Skeletal muscle satellite cell (primary cell): ENCODE measurements around the gene SCN3B. TPM values are rescaled to one million over a fixed set of nuclear protein-coding genes. Genes with fewer than 3 reads are reported as not detected.
A peak's percentile ranks its signal among the peaks of the same experiment; 100 is the strongest.

Experiments
- H3K27me3 ChIP-seq: 2 replicates; pipeline ENCODE4 v1.7.0; 2013; ENCODE audit warnings: low read length; ENCODE audit not compliant: control insufficient read depth, insufficient read depth
- H3K36me3 ChIP-seq: 2 replicates; pipeline ENCODE4 v1.7.0; 2013; ENCODE audit warnings: mild to moderate bottlenecking, control low read depth, low read length; ENCODE audit not compliant: insufficient read depth
- H3K4me1 ChIP-seq: 2 replicates; pipeline ENCODE4 v1.7.0; 2013; ENCODE audit warnings: low read length; ENCODE audit not compliant: control insufficient read depth, insufficient read depth
- H3K4me2 ChIP-seq: 2 replicates; pipeline ENCODE4 v1.7.0; 2013; ENCODE audit warnings: mild to moderate bottlenecking, low read length
- H3K4me3 ChIP-seq: 2 replicates; pipeline ENCODE4 v1.7.0; 2013; ENCODE audit warnings: low read length
- H3K9ac ChIP-seq: 2 replicates; pipeline ENCODE4 v1.7.0; 2013; ENCODE audit warnings: mild to moderate bottlenecking, low read depth, low read length, moderate library complexity
- H3K9me3 ChIP-seq: replicated peaks from 2 replicates; pipeline ENCODE4 v1.7.0; 2013; ENCODE audit warnings: mild to moderate bottlenecking, control low read depth, low read length
- total RNA-seq: library from RNA; depleted of rRNA; stranded (reverse); fragments of >200 nt; gene quantifications from 2 replicates; pipeline ENCODE4 v1.2.3, GENCODE V29; 2012; rRNA removed

The SCN3B gene, protein sequence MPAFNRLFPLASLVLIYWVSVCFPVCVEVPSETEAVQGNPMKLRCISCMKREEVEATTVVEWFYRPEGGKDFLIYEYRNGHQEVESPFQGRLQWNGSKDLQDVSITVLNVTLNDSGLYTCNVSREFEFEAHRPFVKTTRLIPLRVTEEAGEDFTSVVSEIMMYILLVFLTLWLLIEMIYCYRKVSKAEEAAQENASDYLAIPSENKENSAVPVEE
- under 0.01 TPM in 1 of 2 replicates, not detected in the other for total RNA-seq

DNA sequence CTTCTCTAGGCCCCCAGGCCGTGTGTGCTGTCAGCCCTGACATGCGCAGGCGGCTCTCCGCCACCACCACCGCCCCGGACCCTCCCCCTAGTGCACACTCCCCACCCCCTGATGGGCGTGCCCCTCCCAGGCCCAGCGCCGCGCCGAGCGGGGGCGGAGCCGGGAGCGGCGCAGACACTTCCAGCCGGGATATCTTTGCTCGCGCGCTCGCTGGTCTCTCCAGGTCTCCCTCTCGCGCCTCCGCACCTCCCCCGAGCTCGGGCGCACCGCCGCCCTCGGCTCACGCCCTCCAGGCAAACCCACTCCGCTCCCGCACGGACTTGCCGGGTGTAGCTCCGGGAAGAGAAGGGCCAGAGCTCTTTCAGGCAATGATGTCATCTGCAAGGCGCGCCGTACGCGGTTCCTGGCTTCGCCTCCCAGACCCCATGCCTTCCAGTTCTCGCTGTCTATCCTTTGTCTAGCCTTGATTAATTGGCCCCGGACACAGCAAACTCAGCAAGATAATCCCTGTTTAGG lies at the start of gene SCN3B:
Gene SCN3B, minus strand, starts transcription at position 59 of the 516 bp plus-strand sequence. CDS start 823 bp downstream, outside the sequence.
- peaks cover 43% of the 10 kb centered on the region for H3K27me3 ChIP-seq
- peak within 1 kb of the TSS; percentile 92 for H3K4me2 ChIP-seq
- no peaks in the 10 kb centered on the region for H3K9me3 ChIP-seq
- H3K36me3 ChIP-seq, result no peaks in the 10 kb centered on the region
- H3K9ac ChIP-seq, result no peak within 1 kb of the TSS
- H3K4me1 ChIP-seq, result peaks cover 3% of the 10 kb centered on the region
- peak within 1 kb of the TSS; percentile 77 for H3K4me3 ChIP-seq

DNA sequence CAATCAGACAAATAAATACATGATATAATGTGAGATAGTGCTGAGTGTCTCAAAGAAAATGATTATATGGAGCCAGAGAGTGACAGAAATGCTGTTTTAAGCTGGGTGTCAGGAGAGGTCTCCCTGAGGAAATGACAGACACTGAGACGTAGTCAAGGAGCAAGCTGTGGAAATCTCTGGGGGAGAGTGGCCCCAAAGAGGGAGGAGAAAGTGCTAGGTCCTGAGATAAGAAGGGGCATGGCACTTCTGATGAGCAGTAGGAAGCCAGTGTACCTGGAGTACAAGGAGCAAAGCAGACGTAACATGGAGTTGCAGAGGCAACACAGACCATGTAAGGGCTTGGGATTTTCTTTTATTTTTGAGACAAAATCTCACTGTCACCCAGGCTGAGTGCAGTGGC lies 48.3 kb upstream of the SCN3B start:
- H3K27me3 ChIP-seq, result peaks cover 7% of the 10 kb centered on the region
- no peaks in the 10 kb centered on the region for H3K4me1 ChIP-seq
- H3K9me3 ChIP-seq, result no peaks in the 10 kb centered on the region
- no peak overlapping the region for H3K4me3 ChIP-seq
- no peak overlapping the region for H3K4me2 ChIP-seq
- H3K36me3 ChIP-seq, result no peaks in the 10 kb centered on the region
- no peak overlapping the region for H3K9ac ChIP-seq

DNA sequence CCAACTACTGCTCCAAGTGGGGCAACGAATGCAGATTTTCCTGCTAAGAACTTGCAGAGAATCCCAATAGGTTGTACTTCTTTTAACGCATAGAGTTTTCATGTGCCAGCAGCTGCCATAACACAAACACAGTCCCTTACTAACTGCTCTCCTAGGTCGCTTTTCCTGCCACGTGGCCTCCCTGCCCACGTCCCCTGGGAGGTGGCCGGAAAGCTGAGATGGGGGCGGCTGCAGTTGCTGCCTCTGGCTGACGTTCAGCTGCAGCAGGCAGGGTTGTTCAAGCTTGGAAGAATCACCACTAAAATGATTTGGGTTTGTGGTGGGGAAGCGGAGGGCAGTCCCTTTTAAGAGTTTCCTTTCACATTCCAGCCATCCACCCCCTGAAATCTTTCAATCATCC lies 47.7 kb upstream of the SCN3B start:
- H3K4me2 ChIP-seq, result peak overlapping the region; percentile 28
- peaks cover 7% of the 10 kb centered on the region for H3K27me3 ChIP-seq
- H3K4me3 ChIP-seq, result no peak overlapping the region
- no peak overlapping the region for H3K9ac ChIP-seq
- no peaks in the 10 kb centered on the region for H3K4me1 ChIP-seq
- no peaks in the 10 kb centered on the region for H3K36me3 ChIP-seq
- H3K9me3 ChIP-seq, result no peaks in the 10 kb centered on the region

DNA sequence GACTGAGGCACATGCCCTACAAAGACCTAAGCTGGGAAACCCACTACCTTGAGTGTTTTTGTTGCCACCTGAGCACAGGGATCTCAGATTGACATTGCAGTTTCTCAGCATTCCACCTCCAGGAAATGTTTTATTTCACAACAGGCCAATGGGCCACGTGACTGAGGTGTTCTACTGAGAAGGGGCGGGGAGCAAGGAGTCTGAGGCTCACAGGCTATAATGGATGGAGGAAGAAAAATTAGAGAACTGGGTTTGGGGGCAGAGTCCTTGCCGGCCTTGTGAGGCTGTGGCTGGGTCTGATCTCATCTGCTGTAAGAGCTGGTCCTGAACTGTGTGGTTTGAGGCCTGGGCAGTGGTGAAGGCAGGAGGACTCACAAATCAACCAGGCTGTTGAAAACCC lies 46.3 kb upstream of the SCN3B start:
- H3K27me3 ChIP-seq, result peaks cover 7% of the 10 kb centered on the region
- no peak overlapping the region for H3K9ac ChIP-seq
- H3K36me3 ChIP-seq, result no peaks in the 10 kb centered on the region
- H3K4me2 ChIP-seq, result no peak overlapping the region
- no peaks in the 10 kb centered on the region for H3K9me3 ChIP-seq
- H3K4me3 ChIP-seq, result no peak overlapping the region
- no peaks in the 10 kb centered on the region for H3K4me1 ChIP-seq

DNA sequence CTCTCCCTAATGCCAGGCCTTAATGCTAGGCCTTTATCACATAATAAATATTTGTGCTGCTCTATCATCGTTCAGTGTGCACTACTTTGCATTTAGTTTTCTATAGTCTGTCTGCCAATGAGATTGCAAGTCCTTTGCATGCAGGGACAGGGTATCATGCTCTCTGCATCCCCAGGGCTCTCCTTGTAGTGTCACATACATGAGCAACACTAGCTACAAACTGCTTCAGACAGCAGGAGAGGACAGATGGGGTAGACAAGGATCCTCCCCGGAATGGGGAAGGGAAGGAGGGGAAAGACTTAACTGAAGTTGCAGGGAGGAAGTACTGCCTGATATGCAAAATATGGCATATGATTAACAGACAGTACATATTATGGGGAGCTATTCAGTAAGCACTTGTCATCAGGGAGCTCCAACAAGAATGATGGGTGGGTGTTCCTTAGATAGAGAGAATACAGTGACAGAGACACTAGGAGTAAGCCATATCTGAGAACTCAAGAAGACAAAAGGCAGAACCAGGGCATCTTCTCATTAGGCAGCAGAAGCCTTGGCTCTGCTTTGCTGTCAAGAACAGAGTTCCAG lies 44.2 kb upstream of the SCN3B start:
- H3K36me3 ChIP-seq, result no peaks in the 10 kb centered on the region
- H3K27me3 ChIP-seq, result peaks cover 16% of the 10 kb centered on the region
- no peaks in the 10 kb centered on the region for H3K9me3 ChIP-seq
- no peak overlapping the region for H3K9ac ChIP-seq
- H3K4me2 ChIP-seq, result no peak overlapping the region
- no peak overlapping the region for H3K4me3 ChIP-seq
- no peaks in the 10 kb centered on the region for H3K4me1 ChIP-seq

DNA sequence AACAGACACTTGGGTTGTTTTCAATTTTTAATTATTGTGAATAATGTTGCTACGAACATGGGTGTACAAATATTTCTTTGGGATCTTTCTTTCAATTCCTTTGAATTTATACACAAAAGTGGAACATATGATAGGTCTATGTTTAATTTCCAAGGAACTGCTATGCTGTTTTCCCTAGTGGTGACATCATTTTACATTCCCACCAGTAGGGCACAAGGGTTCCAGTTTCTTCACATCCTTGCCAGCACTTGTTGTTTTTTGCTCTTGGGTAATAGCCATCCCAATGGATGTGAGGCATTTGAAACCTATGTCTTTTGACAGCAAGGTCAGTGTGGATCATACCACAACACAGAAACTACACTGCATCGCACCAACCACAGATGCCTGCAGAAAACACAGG lies 41.8 kb upstream of the SCN3B start:
- Histone ChIP-seq H3K4me3 (no peak overlapping the region), H3K36me3 (no peaks in the 10 kb centered on the region), H3K4me2 (no peak overlapping the region), H3K9me3 (no peaks in the 10 kb centered on the region), H3K9ac (no peak overlapping the region), H3K4me1 (no peaks in the 10 kb centered on the region), H3K27me3 (peaks cover 22% of the 10 kb centered on the region)

DNA sequence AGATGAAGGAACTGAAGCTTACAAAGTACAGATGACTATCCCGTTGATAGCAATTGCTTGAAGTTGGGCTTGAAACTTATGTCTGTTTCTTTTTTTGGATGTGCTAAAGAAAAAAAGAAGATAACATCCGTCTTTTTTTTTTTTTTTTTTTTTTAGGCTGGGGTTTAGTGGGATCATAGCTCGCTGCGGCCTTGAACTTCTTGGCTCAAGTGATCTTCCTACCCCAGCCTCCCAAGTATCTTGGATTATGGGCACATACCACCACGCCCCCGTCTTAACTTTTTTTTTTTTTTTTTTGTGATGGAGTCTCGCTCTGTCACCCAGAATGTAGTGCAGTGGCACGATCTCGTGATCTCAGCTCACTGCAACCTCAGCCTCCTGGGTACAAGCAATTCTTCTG lies 40.8 kb upstream of the SCN3B start:
- H3K9me3 ChIP-seq, result no peaks in the 10 kb centered on the region
- H3K9ac ChIP-seq, result no peak overlapping the region
- H3K27me3 ChIP-seq, result peaks cover 26% of the 10 kb centered on the region
- H3K4me2 ChIP-seq, result no peak overlapping the region
- H3K4me3 ChIP-seq, result no peak overlapping the region
- H3K36me3 ChIP-seq, result no peaks in the 10 kb centered on the region
- H3K4me1 ChIP-seq, result no peaks in the 10 kb centered on the region

DNA sequence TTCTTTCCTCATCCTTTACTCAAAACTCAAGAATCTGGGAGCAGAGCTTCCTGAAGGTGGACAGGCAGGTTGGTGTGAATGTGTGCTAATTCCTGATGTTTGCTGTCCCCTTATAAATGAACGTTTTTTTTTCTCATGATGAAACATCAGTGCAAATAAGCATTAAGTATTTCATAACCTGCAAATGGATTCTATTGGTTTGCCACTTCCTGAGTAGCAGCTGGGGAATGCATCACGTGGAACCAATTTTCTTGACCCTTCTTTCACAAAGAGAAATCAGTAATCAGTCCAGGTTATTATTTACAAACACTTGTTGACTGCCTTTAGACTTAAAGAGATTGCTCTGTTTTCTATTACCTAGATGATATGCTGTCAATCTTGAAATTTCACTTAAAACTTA lies 40.1 kb upstream of the SCN3B start:
- Histone ChIP-seq H3K27me3 (peaks cover 33% of the 10 kb centered on the region), H3K9me3 (no peaks in the 10 kb centered on the region), H3K4me2 (no peak overlapping the region), H3K4me1 (no peaks in the 10 kb centered on the region), H3K36me3 (no peaks in the 10 kb centered on the region), H3K4me3 (no peak overlapping the region), H3K9ac (no peak overlapping the region)

DNA sequence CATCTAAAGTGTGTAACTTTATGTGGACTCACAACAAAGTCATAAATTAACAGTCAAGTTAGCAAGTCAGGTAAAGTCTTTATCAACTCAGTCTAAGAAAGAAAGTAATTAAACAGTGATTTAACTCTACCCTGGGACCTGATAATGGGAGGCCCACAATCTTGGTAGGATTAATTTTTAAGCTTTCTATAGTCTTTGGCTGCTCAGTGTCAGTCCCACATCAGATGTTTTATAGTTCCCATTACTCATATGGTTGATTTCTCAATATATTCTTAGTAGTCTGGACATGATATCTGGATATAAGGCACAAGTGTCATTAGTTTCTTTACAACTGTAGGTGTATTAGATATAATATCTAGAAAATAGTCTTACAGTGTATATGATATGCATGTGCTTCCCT lies 38.5 kb upstream of the SCN3B start:
- peaks cover 40% of the 10 kb centered on the region for H3K27me3 ChIP-seq
- H3K4me1 ChIP-seq, result no peaks in the 10 kb centered on the region
- H3K4me3 ChIP-seq, result no peak overlapping the region
- H3K9me3 ChIP-seq, result no peaks in the 10 kb centered on the region
- H3K36me3 ChIP-seq, result no peaks in the 10 kb centered on the region
- no peak overlapping the region for H3K9ac ChIP-seq
- no peak overlapping the region for H3K4me2 ChIP-seq

DNA sequence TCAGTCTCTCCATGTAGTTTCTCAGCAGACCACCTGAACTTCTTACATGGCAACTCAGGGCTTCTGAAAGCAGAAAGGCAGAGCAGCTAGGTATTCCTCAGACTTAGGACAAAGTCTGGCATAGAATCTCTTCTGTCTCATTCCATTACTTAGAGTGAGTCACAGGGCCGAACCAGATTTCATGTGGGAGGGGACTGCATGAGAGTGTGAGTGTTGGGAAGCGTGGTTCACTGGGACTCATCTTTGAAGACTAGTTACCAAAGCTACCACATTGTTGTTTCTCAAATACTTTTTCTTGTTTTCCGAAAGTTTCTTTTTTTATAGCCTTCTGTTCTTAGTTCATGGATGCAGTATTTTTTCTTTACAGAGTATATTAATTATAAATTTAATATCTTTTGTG lies 36.1 kb upstream of the SCN3B start:
- peaks cover 49% of the 10 kb centered on the region for H3K27me3 ChIP-seq
- no peaks in the 10 kb centered on the region for H3K9me3 ChIP-seq
- no peak overlapping the region for H3K4me2 ChIP-seq
- H3K36me3 ChIP-seq, result no peaks in the 10 kb centered on the region
- H3K4me3 ChIP-seq, result no peak overlapping the region
- no peak overlapping the region for H3K9ac ChIP-seq
- no peaks in the 10 kb centered on the region for H3K4me1 ChIP-seq

DNA sequence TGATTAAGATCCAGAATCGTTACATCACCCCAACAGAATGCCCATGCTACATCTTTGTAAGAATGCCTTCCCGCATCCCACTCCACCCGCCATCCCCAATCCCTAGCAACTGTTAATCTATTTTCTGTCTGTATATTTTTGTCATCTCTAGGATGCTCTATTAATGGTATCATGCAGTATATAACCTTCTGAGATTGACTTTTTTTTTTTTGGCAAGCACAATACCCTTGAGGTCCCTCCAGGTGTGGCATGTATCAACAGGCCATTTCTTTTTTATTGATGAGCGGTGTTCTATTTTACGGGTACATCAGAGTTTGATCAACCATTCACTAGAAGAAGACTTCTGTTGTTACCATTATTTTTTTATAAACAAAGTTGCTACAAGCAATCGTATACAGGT lies 30.2 kb upstream of the SCN3B start:
- H3K9me3 ChIP-seq, result no peaks in the 10 kb centered on the region
- H3K36me3 ChIP-seq, result no peaks in the 10 kb centered on the region
- peaks cover 34% of the 10 kb centered on the region for H3K27me3 ChIP-seq
- no peaks in the 10 kb centered on the region for H3K4me1 ChIP-seq
- H3K9ac ChIP-seq, result no peak overlapping the region
- H3K4me2 ChIP-seq, result no peak overlapping the region
- H3K4me3 ChIP-seq, result no peak overlapping the region
